SJCRH30 (cell line): ENCODE results near the gene RAPGEF4. TPM values are rescaled to one million over a fixed set of nuclear protein-coding genes. Genes with fewer than 3 reads are reported as not detected.

Source experiments
- DNase-seq, 2 experiments: peaks; one replicate each; pipeline ENCODE4 v3.0.0-alpha.2; 2015 to 2020
- H3K27ac ChIP-seq: fragments of 250-450 bp; sonication (Bioruptor Pico); 2 replicates; pipeline ENCODE4 v1.5.1; 2020; ENCODE audit warnings: mild to moderate bottlenecking, moderate library complexity
- H3K27me3 ChIP-seq: fragments of 250-450 bp; sonication (Bioruptor Pico); 2 replicates; pipeline ENCODE4 v1.5.1; 2020; ENCODE audit warnings: mild to moderate bottlenecking, moderate library complexity
- H3K36me3 ChIP-seq: fragments of 250-450 bp; sonication (Bioruptor Pico); 2 replicates; pipeline ENCODE4 v1.5.1; 2020; ENCODE audit warnings: mild to moderate bottlenecking, moderate library complexity
- H3K4me1 ChIP-seq: fragments of 250-450 bp; sonication (Bioruptor Pico); 2 replicates; pipeline ENCODE4 v1.5.1; 2020; ENCODE audit warnings: mild to moderate bottlenecking, moderate library complexity
- H3K4me3 ChIP-seq: fragments of 250-450 bp; sonication (Bioruptor Pico); 2 replicates; pipeline ENCODE4 v1.5.1; 2020; ENCODE audit warnings: mild to moderate bottlenecking, moderate library complexity
- H3K9me3 ChIP-seq: fragments of 250-450 bp; sonication (Bioruptor Pico); replicated peaks from 2 replicates; pipeline ENCODE4 v1.5.1; 2020; ENCODE audit warnings: mild to moderate bottlenecking, moderate library complexity
- total RNA-seq: library from RNA; depleted of rRNA; stranded (reverse); fragments of >200 nt; shearing (Covaris generic); gene quantifications from 2 replicates; pipeline ENCODE4 v1.2.3, GENCODE V29; 2014

RAPGEF4 gene
- total RNA-seq, 1 experiment from 2014 or later, result 6.1 TPM

DNA sequence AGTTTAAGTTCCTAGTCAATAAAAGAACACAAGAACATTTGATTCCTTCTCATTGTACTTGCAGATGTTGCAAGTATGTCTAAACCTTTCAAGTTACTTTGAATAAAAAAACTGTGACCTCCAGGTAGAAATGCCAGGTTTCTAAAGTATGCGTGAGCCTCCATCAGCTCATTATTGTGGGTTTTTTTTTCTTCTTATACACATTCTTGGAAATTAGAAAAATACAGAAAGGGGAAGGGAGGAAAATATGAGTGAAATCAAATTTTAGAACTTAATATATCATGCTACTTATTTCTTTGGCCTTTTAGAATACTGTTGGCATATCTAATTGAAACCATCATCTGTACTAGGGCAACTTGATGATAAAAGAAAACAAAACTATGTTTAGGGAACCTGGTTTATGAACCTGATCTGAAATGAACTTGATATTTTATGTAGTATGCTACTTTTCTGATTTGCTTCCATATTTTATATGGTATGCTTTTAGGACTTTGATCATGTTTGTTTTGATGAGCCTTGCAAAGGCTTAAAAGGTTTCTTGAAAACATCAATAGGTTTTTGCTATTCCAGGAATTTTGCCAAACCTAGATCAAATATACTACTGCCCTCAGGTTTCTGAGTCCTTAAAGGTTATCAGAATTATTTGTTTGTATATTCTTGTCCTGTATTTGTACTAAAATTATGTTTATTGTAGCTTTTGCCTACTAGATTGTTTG lies 209.3 kb downstream of the RAPGEF4 start:
- DNase-seq, result no peak
- Histone ChIP-seq H3K27me3 (no peaks in the 10 kb centered on the region), H3K36me3 (no peaks in the 10 kb centered on the region), H3K27ac (no peak overlapping the region), H3K4me3 (no peak overlapping the region), H3K9me3 (peaks cover 1% of the 10 kb centered on the region; the same call in 1 of the 2 replicates), H3K4me1 (no peaks in the 10 kb centered on the region)

DNA sequence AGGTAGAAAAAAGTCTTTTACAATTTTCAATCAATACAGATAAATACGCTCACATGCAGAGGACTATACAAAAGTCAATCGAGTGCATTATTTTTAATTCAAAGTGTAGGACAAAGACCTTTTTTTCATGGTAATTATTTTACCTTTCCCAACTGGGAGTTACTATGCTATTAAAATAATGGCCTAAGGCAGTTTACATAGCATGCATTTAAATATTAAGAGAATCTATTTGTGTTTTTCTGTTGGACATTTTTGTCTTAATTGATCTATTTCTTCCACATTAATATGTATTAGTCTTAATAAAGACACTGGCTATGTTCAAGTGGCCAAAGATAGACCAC lies 209.8 kb downstream of the RAPGEF4 start:
- H3K9me3 ChIP-seq, result no peaks in the 10 kb centered on the region; the same call in 1 of the 2 replicates
- H3K27me3 ChIP-seq, result no peaks in the 10 kb centered on the region
- no peak overlapping the region for H3K4me3 ChIP-seq
- DNase-seq, result no peak
- H3K4me1 ChIP-seq, result no peaks in the 10 kb centered on the region
- no peaks in the 10 kb centered on the region for H3K36me3 ChIP-seq
- no peak overlapping the region for H3K27ac ChIP-seq

DNA sequence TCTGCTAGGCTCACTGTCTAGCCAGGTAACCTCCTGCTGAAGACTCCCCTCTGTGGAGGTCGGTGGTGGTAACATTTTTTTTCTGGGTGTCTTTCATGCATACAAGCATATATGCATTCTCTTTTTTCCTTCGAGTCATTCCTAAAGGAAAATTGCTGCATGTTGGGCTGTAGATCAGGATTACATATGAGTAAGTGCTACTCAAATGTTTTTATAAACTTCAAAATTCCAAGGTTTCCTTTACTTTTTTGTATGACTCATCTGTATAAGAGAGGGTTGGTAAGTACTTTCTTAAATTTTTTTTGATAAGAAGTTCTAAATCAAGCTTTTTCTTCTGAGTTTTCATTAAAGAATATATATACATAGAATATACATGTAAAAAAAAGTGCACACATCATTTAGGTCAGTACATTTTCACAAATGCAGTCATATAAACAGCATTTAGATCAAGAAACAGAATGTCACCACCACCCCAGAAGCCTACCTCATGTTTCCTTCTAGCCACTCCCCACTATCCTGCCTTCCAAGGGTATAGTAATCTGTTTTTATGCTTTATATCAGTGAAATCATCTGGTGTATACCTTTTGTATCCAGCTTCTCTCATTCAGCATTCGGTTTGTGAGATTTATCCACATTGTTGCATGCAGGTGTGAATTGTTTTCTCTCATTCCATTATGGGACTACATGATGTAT lies 212.0 kb downstream of the RAPGEF4 start:
- H3K9me3 ChIP-seq, result no peaks in the 10 kb centered on the region

DNA sequence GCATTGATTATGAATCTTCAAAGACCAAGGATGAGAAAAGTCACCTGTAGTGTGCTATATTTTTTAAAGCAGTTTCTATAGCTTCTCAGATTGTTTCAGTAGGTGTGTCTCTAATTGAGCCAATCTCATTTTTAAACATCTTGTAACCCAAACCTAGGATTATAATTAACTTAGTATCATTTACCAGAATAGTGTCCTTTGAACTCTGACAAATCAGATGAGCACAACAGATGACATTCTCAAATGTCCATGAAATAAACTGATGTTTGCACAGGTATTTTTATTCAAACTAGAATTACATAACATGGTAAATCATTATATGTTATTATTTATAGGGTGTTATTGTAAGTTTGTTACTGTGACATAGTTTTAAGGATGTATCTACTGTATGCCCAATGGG lies 213.9 kb downstream of the RAPGEF4 start:
- no peak for DNase-seq
- H3K9me3 ChIP-seq, result no peaks in the 10 kb centered on the region
- H3K36me3 ChIP-seq, result no peaks in the 10 kb centered on the region
- H3K4me1 ChIP-seq, result no peaks in the 10 kb centered on the region
- no peak overlapping the region for H3K4me3 ChIP-seq
- H3K27me3 ChIP-seq, result no peaks in the 10 kb centered on the region
- H3K27ac ChIP-seq, result no peak overlapping the region

More for the DNA sequence above, 212.0 kb downstream of the RAPGEF4 start:
- Histone ChIP-seq H3K4me3 (no peak overlapping the region), H3K27me3 (no peaks in the 10 kb centered on the region), H3K4me1 (no peaks in the 10 kb centered on the region), H3K27ac (no peak overlapping the region), H3K36me3 (no peaks in the 10 kb centered on the region)
- DNase-seq, result no peak

DNA sequence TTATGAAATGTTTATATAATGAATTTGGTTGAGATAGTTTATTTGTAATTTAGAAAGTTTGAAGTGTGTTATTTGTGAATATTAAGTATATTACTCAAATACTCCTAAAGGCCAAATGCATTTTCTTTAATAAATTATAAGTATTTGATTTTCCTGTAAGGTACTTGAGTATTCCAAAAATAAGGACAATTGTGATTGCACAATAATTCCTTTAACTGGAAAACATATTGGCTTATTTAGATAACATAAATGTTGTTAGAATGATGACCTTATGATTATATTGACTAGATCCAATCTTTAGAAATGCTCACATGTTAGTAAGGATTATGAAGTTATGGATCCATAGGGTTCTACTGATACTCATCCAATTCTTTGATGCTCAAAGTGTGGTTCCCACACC lies 214.9 kb downstream of the RAPGEF4 start:
- H3K36me3 ChIP-seq, result no peaks in the 10 kb centered on the region
- DNase-seq, result no peak
- no peaks in the 10 kb centered on the region for H3K9me3 ChIP-seq
- H3K27ac ChIP-seq, result no peak overlapping the region
- H3K4me1 ChIP-seq, result no peaks in the 10 kb centered on the region
- H3K27me3 ChIP-seq, result no peaks in the 10 kb centered on the region
- H3K4me3 ChIP-seq, result no peak overlapping the region

DNA sequence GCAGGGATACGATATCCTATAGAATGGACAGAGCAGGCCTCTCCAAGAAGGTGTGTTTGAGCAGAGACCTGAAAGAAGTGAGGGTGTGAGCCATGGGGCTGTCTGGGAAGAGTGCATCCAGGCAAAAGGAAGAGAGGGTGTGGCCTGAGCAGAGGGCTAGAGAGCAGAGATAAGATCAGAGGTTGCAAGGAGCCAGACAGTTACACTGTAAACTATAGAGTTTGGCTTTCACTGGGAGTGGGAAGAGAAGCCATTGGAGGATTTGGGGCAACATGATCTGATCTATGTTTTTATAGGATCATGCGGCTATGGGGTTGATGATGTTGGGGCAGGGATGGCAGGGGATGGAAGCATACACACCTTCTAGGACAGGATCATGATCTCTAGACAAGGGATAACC lies 215.9 kb downstream of the RAPGEF4 start:
- Histone ChIP-seq H3K4me1 (no peaks in the 10 kb centered on the region), H3K4me3 (no peak overlapping the region), H3K9me3 (no peaks in the 10 kb centered on the region), H3K36me3 (no peaks in the 10 kb centered on the region), H3K27me3 (no peaks in the 10 kb centered on the region), H3K27ac (no peak overlapping the region)
- peak in 1 of 2 experiments; percentile 19 for DNase-seq

DNA sequence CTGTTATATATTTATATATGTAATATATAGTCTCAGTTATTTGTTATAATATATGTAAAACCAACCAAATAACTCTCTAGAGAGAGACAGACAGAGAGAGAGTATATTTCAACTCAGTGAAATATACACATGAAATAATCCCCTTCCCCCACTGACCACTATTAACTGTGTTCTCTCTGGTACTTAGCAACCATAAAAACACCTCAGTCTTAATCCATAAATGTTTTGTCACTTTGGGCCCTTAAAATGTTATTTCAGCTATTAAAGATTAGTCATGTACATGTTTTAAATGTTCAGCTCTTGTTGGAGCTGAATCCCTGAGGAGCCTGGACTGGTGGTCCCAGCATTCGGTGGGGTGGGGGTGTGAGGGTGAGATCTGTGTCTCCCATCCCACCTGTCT lies 217.8 kb downstream of the RAPGEF4 start:
- DNase-seq, result no peak
- H3K36me3 ChIP-seq, result no peaks in the 10 kb centered on the region

DNA sequence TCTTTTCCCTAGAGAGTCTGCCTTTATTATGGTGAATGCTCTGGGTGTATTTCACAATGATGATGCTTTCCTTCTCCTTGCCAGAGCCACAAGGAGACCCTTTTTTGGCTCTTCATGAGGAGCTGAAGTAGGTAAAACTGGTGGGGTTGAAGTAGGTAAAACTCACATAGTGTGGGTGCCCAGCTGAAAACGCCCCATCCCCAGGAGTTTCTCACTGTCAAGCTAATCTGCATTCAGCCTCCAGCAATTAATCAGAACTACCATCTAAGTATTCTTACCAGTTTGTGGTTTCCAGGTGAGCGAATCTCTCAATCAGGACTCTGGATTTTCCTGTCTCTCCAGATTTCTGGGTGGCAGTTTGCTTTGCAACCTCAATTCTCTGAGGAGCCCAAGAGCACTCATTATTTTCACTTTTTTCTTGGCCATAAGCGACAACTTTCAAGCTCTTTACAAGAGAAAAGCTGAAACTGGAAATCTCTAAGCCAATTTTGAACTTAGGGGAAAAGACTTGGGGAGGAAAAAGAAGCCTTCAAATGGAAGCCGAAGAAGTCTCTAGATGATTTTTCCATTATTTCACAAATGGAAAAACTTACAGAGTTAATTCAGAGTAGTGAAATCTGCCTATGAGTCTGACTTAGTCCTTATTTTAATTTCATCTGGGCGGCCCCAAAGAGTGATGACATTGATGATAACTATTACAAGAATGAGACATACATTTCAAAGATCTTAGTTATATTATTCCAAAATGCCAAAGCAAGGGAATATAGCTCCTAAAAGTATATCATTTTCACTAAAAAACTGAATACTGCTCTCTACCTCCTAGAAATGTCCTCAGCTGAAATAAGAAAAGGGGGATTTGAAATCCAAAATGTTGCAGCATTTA lies 218.6 kb downstream of the RAPGEF4 start:
- H3K36me3 ChIP-seq, result no peaks in the 10 kb centered on the region
- no peaks in the 10 kb centered on the region for H3K9me3 ChIP-seq
- no peak for DNase-seq
- no peaks in the 10 kb centered on the region for H3K4me1 ChIP-seq
- no peak overlapping the region for H3K27ac ChIP-seq
- no peaks in the 10 kb centered on the region for H3K27me3 ChIP-seq
- H3K4me3 ChIP-seq, result no peak overlapping the region

More for the DNA sequence above, 217.8 kb downstream of the RAPGEF4 start:
- no peaks in the 10 kb centered on the region for H3K9me3 ChIP-seq
- H3K27me3 ChIP-seq, result no peaks in the 10 kb centered on the region
- H3K4me1 ChIP-seq, result no peaks in the 10 kb centered on the region
- no peak overlapping the region for H3K4me3 ChIP-seq
- no peak overlapping the region for H3K27ac ChIP-seq

DNA sequence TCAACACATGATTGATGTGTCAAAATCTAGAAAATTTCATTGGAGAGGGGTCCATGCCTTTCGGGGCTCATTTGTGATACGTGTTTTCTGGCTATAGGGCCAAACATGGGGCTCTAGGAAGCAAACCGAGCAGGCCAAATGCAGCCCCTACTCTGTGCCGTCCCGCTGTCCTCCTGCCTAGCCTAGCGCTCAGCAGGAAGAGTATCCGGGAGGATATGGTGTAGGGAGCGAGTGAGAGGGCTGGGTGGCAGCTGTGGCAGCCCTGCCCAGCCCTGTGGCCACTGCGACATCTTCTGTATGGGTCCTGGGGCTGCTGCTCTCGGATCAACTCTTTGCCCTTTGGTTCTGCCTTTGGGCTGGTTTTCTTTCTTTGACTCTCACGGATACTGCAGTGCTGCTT lies 219.9 kb downstream of the RAPGEF4 start:
- no peak for DNase-seq
- no peak overlapping the region for H3K4me3 ChIP-seq
- no peaks in the 10 kb centered on the region for H3K4me1 ChIP-seq
- H3K27me3 ChIP-seq, result no peaks in the 10 kb centered on the region
- H3K9me3 ChIP-seq, result no peaks in the 10 kb centered on the region
- no peaks in the 10 kb centered on the region for H3K36me3 ChIP-seq
- no peak overlapping the region for H3K27ac ChIP-seq

DNA sequence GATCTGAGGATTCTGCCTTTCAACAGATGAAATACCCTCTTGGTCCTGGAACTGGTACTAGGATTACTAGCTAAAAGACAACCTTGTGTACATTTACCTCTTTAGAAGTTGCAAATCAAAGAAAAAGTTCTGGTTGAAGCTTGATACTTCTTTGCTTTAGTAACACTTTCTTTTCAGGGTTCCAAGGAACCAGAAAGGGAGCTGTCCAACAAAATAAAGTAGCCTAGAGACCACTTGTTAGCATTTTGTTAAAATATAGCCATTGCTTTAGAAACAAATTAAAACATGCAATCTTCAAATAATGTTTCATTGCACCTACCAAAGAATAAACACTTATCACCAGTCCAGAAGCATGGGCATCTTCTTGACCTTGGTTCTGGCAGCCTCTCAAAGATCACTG lies 222.1 kb downstream of the RAPGEF4 start:
- Histone ChIP-seq H3K9me3 (no peaks in the 10 kb centered on the region), H3K36me3 (no peaks in the 10 kb centered on the region), H3K27me3 (no peaks in the 10 kb centered on the region), H3K4me1 (no peaks in the 10 kb centered on the region), H3K4me3 (no peak overlapping the region), H3K27ac (no peak overlapping the region)
- no peak for DNase-seq

DNA sequence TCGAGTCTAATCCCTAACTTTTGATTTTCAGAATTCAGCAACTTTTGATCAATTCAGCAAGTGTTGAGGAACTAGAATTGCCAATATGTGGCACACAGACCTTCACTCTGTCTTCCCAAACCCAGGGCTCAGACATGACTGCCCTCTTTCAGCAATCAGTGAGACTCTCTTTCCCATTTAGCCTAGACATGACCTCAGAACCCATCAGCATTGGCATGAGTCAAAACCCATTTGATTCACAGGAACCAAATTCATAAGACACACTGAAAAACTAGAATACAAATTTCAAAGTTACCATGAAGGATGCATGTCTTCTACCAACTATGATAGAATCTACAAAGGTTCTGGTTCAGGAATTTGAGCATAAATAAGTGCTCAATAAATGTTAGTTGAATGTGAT lies 226.4 kb downstream of the RAPGEF4 start:
- DNase-seq, result no peak
- no peak overlapping the region for H3K27ac ChIP-seq

DNA sequence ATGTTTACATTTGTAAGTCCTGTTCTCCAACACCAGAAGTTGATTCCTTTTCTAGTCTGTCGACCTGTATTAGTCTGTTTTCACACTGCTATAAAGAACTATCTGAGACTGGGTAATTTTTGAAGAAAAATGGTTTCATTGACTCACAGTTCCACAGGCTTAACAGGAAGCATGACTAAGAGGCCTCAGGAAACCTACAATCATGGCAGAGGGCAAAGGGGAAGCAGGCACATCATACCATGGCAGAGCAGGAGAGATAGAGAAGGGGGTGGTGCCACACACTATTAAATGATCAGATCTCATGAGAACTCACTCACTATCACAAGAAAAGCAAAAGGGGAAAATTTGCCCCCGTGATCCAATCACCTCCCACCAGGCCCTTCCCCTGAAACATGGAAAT lies 227.2 kb downstream of the RAPGEF4 start:
- no peaks in the 10 kb centered on the region for H3K27me3 ChIP-seq
- H3K27ac ChIP-seq, result no peak overlapping the region
- H3K9me3 ChIP-seq, result no peaks in the 10 kb centered on the region
- H3K4me3 ChIP-seq, result no peak overlapping the region
- no peaks in the 10 kb centered on the region for H3K36me3 ChIP-seq
- H3K4me1 ChIP-seq, result no peaks in the 10 kb centered on the region
- no peak for DNase-seq

More for the DNA sequence above, 226.4 kb downstream of the RAPGEF4 start:
- Histone ChIP-seq H3K4me1 (no peaks in the 10 kb centered on the region), H3K9me3 (no peaks in the 10 kb centered on the region), H3K27me3 (no peaks in the 10 kb centered on the region), H3K36me3 (no peaks in the 10 kb centered on the region), H3K4me3 (no peak overlapping the region)

DNA sequence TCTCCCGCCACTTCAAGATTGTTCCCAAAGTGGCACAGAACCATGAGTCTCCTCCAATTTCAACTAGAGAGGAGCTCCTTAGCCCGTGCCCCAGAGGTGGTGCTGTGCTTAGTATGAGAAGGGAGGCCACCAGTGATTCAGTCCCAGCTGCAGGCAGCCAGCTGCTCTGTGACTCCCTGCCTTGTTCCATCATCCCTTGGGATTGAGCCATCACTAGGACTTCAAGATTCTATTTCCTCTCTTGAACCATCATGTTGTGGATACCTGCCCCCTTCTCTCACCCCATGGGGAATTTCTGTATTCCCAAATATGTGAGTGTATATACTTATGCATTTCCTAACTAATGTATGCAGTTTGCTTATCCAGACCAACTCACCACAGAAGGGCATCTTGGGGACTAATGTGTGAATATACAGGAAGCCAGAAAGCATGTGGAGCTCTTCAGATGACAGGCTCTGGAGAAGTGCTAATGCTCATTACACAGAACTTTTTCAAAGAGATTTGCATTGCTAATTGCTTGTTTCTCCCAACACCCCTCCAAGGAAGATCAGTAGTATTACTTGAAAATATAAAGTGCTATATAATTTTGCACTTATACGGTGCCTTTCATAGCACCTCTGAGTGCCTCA lies 229.0 kb downstream of the RAPGEF4 start:
- no peaks in the 10 kb centered on the region for H3K36me3 ChIP-seq
- H3K27me3 ChIP-seq, result no peaks in the 10 kb centered on the region
- no peak for DNase-seq
- H3K4me1 ChIP-seq, result peaks cover 4% of the 10 kb centered on the region
- no peaks in the 10 kb centered on the region for H3K9me3 ChIP-seq
- H3K27ac ChIP-seq, result no peak overlapping the region
- no peak overlapping the region for H3K4me3 ChIP-seq

DNA sequence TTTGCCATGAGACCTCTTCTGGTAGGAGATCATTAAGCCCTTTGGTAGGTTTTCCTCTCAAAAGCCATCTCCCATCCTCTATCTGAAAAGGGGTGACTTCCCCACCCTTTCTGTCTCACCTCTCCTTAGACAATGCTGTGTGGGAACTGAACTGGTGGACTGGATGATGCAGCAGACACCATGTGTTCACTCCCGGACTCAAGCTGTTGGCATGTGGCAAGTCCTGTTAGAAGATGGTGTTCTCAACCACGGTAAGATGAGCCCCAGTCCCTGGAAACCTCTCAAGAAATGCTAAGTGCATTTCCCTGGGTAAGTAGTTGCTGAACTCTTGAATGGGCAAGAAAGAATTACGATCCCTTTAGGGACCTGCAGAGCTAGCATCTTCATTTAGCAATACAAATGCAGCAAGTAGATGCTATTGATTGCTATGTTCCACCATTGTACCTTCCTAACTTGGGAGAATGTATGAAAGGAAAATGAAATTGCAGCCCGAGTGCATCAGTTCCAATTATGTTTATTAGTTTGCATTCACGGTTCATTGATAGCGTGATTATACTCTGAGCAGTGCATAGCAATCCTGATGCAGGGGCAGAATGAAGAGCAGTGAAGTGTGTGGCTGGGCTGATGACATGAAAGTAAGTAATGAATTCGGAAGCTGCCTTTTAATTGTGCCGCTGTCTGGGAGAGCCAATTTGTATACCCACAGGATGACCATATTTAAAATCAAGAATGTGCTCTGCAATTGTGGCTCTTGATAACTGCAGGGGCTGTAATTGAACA lies 230.0 kb downstream of the RAPGEF4 start:
- no peak for DNase-seq
- Histone ChIP-seq H3K9me3 (no peaks in the 10 kb centered on the region), H3K4me3 (no peak overlapping the region), H3K27ac (no peak overlapping the region), H3K27me3 (no peaks in the 10 kb centered on the region), H3K36me3 (no peaks in the 10 kb centered on the region), H3K4me1 (peaks cover 4% of the 10 kb centered on the region)
